Thoracic aorta (tissue), 2 donors: ENCODE measurements around the gene MAPK8. TPM values are rescaled to one million over a fixed set of nuclear protein-coding genes. Genes with fewer than 3 reads are reported as not detected.
"Not testable (repeated sequence)": the region's sequence is repeated elsewhere in the genome, so short reads cannot be mapped to it uniquely, and the experiment has no call there.

Source experiments
- ATAC-seq: fragments of 150-250 bp; one replicate; pipeline ENCODE4 v1.8.0; 2017; ENCODE audit warnings: low read depth; ENCODE audit not compliant: insufficient number of reproducible peaks, low FRiP score
- DNase-seq: peaks from one replicate; pipeline ENCODE4 v3.0.0-alpha.2; 2020; ENCODE audit warnings: low spot score
- H3K27ac ChIP-seq, 2 donors: fragments of 200-600 bp; sonication (generic); 1 replicate in 1 of 2; 2 replicates in 1 of 2; pipeline ENCODE4 v1.5.1; 2016; ENCODE audit warnings: mild to moderate bottlenecking in 2 of 2, moderate library complexity in 2 of 2
- H3K27me3 ChIP-seq: fragments of 200-600 bp; sonication (generic); replicated peaks from 2 replicates; pipeline ENCODE4 v1.6.0; 2016; ENCODE audit warnings: mild to moderate bottlenecking; ENCODE audit not compliant: insufficient read depth
- H3K36me3 ChIP-seq: fragments of 200-600 bp; sonication (generic); one replicate; pipeline ENCODE4 v1.5.1; 2016
- H3K4me1 ChIP-seq, 2 donors: fragments of 200-600 bp; sonication (generic); 1 replicate in 1 of 2; 2 replicates in 1 of 2; pipeline versions ENCODE4 v1.5.1 to v1.6.0; 2016; ENCODE audit warnings: low read depth in 2 of 2, mild to moderate bottlenecking in 1 of 2; ENCODE audit not compliant: control insufficient read depth in 1 of 2
- H3K4me3 ChIP-seq: fragments of 200-600 bp; sonication (generic); 2 replicates; pipeline ENCODE4 v1.5.1; 2016; ENCODE audit warnings: mild to moderate bottlenecking
- H3K9me3 ChIP-seq: fragments of 200-600 bp; sonication (generic); 2 replicates; pipeline ENCODE4 v1.5.1; 2016
- total RNA-seq, 2 donors: library from RNA; depleted of rRNA; stranded (reverse); fragments of >200 nt; gene quantifications; one replicate each; pipeline versions ENCODE4 v1.1.0 to v1.2.3, GENCODE V29; 2016
- TF ChIP-seq, protein P1 (sequence below): fragments of 200-600 bp; sonication (generic); IDR thresholded peaks from one replicate; pipeline ENCODE4 v1.5.1; 2019; ENCODE audit warnings: antibody characterized with exemption

MAPK8 gene
- total RNA-seq, 2 donors from 2014 or later: 19.5 to 57.4 TPM

DNA sequence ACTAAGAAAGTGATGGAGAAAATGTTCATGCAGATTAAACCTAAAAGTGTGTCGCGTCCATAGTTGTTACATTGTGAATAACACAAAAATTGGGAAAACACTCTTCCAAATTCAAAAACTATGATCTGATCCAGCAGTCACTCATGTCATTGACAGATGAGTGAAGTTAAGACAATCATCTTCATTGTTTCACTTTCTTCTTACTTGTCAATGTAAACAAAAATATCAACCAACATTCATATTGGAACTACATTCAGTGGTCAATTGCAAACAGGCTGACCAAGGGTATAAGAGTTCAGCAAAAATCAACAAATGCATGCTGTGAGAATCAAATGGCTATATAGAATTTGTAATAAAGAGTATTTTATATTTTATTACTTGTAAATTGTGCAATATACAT, 33.8 kb upstream of the MAPK8 start:
- TF ChIP-seq, protein P1, sequence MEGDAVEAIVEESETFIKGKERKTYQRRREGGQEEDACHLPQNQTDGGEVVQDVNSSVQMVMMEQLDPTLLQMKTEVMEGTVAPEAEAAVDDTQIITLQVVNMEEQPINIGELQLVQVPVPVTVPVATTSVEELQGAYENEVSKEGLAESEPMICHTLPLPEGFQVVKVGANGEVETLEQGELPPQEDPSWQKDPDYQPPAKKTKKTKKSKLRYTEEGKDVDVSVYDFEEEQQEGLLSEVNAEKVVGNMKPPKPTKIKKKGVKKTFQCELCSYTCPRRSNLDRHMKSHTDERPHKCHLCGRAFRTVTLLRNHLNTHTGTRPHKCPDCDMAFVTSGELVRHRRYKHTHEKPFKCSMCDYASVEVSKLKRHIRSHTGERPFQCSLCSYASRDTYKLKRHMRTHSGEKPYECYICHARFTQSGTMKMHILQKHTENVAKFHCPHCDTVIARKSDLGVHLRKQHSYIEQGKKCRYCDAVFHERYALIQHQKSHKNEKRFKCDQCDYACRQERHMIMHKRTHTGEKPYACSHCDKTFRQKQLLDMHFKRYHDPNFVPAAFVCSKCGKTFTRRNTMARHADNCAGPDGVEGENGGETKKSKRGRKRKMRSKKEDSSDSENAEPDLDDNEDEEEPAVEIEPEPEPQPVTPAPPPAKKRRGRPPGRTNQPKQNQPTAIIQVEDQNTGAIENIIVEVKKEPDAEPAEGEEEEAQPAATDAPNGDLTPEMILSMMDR: no peak
- DNase-seq (no peak), ATAC-seq (no peak)
- Histone ChIP-seq H3K27ac (no peak overlapping the region), H3K9me3 (no peaks in the 10 kb centered on the region), H3K27me3 (no peaks in the 10 kb centered on the region), H3K36me3 (no peaks in the 10 kb centered on the region), H3K4me1 (no peaks in the 10 kb centered on the region), H3K4me3 (no peak overlapping the region)

DNA sequence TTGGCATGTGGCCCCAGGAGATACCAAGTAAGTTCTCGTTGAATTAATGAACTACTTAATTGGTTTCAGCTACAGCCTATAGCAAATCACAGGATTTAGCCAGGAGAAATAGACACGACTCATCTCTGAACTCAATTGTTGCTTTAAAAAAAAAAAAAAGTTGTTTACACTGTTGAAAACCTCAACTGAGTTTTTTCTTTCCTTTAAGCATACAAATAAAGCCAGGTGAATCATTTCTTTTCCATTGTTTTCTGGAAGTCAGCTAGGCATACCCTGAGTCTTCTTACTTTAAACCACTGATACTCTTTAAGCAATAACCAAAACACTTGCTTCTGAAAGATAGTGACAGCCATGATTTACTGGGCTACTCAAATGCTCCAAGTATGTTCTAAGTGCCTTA, 32.7 kb upstream of the MAPK8 start:
- H3K27ac ChIP-seq: no peak overlapping the region
- ATAC-seq: no peak

DNA sequence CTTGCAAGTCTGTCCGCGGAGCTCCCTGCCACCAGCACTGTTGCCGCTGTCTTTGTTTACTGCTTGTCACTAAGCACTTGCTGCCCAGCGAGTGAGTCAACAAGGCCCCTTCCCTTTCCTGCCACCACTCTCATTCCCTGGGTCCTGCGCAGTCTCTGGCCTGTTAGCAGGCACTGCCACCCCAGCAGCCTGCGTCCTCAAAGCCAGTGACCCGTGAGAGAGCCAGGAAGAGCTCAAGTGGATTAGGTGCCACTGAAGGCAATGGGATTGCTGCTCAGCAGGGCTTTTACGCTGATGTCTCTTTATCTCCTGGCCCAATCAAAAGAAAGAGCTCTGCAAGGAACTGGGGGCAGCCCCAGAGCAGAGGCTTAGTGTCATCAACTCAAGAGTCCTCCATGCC, 31.8 kb upstream of the MAPK8 start, which contains the start of gene FRMPD2:
TSS of gene FRMPD2 (minus strand) at position 61 of the 400 bp plus-strand sequence. CDS start 129 bp downstream, outside the sequence.
- DNase-seq (no peak), ATAC-seq (no peak)
- Histone ChIP-seq H3K4me1 (no peaks in the 10 kb centered on the region), H3K4me3 (no peak within 1 kb of the TSS), H3K9me3 (no peaks in the 10 kb centered on the region), H3K36me3 (no peaks in the 10 kb centered on the region), H3K27ac (no peak within 1 kb of the TSS), H3K27me3 (no peaks in the 10 kb centered on the region)
- TF ChIP-seq, protein P1: no peak

More for the DNA sequence above, 32.7 kb upstream of the MAPK8 start:
- no peak for DNase-seq
- Histone ChIP-seq H3K4me1 (no peaks in the 10 kb centered on the region), H3K4me3 (no peak overlapping the region), H3K27me3 (no peaks in the 10 kb centered on the region), H3K9me3 (no peaks in the 10 kb centered on the region), H3K36me3 (no peaks in the 10 kb centered on the region)
- TF ChIP-seq, protein P1: no peak

DNA sequence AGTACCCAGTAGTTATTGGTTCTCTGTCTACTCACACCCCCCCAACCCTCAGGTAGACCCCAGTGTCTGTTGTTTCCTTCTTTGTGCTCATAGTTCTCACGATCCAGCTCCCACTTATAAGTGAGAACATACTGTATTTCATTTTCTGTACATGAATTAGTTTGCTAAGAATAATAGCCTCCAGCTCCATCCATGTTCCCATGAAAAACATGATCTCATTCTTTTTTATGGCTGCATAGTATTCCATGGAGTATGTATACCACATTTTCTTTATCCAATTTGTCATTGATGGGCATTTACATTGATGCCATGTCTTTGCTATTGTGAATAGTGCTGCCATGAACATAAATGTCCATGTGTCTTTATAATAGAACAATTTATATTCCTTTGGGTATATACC, 29.4 kb upstream of the MAPK8 start:
- H3K27me3 ChIP-seq: no peaks in the 10 kb centered on the region
- DNase-seq (no peak), ATAC-seq (no peak)
- no peak overlapping the region for H3K4me3 ChIP-seq
- TF ChIP-seq, protein P1: no peak
- no peak overlapping the region for H3K27ac ChIP-seq
- H3K4me1 ChIP-seq: no peaks in the 10 kb centered on the region
- H3K36me3 ChIP-seq: no peaks in the 10 kb centered on the region
- H3K9me3 ChIP-seq: no peaks in the 10 kb centered on the region

DNA sequence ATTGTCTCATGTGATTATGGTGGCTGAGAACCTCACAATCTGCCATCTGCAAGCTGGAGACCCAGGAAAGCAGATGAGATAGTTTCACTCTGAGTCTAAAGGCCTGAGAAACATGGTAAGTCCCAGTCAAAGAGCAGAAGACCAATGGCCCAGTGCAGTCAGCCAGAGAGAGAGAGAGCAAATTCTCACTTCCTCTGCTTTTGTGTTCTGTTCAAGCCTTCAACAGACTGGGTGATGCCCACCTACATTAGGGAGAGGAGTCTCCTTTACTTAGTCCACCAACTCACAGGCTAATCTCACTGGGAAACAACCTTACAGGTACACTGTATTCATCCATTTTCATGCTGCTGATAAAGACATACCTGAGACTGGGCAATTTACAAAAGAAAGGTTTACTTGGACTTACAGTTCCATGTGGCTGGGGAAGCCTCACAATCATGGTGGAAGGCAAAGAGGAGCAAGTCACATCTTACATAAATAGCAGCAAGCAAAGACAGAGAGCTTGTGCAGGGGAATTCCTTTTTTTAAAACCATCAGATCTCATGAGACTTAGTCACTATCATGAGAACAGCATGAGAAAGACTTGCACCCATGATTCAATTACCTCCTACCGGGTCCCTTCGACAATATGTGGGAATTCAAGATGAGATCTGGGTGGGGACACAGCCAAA, 27.3 kb upstream of the MAPK8 start:
- no peak for ATAC-seq
- Histone ChIP-seq H3K36me3 (no peaks in the 10 kb centered on the region), H3K9me3 (no peaks in the 10 kb centered on the region), H3K4me3 (no peak overlapping the region), H3K4me1 (no peaks in the 10 kb centered on the region), H3K27me3 (no peaks in the 10 kb centered on the region), H3K27ac (no peak overlapping the region)
- TF ChIP-seq, protein P1: no peak
- DNase-seq: no peak

DNA sequence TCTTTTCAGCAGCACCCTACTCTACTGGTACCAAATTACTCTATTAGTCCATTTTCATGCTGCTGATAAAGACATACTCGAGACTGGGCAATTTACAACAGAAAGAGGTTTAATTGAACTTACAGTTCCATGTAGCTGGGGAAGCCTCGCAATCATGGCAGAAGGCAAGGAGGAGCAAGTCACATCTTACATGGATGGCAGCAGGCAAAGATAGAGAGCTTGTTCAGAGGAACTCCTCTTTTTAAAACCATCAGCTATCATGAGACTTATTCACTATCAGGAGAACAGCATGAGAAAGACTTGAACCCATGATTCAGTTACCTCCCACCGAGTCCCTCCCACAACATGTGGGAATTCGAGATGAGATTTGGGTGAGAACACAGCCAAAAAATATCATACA, 24.8 kb upstream of the MAPK8 start:
- not testable (repeated sequence) for H3K9me3 ChIP-seq, DNase-seq, H3K4me1 ChIP-seq, ATAC-seq, H3K27ac ChIP-seq, H3K36me3 ChIP-seq, H3K4me3 ChIP-seq, H3K27me3 ChIP-seq
